ENCODE results near the gene ELF2.
A peak's percentile ranks its signal among the peaks of the same experiment; 100 is the strongest.

ELF2 gene

DNA sequence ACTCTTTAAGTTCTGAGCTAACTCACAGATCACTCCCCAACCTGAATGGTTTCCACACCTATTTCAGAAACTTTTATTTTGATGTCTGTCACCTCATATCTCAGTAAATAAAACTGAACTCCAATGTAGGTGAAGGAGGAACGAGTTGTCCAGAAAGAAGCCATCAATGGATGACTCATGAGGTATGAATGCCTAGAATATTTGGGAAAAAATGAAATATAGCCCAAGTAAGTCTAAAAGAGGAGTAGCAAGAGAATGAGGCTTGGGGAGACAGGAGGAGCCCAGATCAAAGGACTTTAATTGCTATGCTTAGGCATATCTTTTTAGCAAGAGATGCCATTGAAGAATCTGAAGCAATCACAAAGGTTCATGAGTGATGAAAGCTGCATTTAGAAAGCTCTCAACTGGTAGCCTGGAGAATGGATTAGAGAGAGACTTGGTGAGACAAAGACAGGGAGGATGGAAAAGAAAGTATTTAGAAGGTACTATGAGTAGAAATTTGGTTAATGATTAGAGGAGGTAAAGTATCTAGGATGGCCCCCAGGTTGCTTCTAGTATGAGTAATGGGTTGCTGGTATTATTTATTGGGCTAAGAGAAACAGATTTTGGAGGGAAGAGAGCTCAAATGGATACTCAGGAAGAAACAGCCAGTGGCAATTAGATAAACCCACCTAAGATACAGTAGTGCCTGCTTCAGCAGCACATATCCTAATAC is 122.1 kb downstream of the ELF2 start:
- peak; percentile 29 for ATAC-seq
- TF ChIP-seq RARB (CRISPR knock-in tag; IDR thresholded peaks at IDR 0.05) = no peak
- TF ChIP-seq, protein P1, sequence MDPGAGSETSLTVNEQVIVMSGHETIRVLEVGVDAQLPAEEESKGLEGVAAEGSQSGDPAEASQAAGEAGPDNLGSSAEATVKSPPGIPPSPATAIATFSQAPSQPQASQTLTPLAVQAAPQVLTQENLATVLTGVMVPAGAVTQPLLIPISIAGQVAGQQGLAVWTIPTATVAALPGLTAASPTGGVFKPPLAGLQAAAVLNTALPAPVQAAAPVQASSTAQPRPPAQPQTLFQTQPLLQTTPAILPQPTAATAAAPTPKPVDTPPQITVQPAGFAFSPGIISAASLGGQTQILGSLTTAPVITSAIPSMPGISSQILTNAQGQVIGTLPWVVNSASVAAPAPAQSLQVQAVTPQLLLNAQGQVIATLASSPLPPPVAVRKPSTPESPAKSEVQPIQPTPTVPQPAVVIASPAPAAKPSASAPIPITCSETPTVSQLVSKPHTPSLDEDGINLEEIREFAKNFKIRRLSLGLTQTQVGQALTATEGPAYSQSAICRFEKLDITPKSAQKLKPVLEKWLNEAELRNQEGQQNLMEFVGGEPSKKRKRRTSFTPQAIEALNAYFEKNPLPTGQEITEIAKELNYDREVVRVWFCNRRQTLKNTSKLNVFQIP (CRISPR knock-in tag; IDR thresholded peaks at IDR 0.05; ENCODE audit: borderline replicate concordance, low read depth) = no peak
- TF ChIP-seq PPARA (CRISPR knock-in tag; IDR thresholded peaks at IDR 0.05; ENCODE audit: borderline replicate concordance) = no peak
- no peak for TF ChIP-seq ESRRG (CRISPR knock-in tag; IDR thresholded peaks at IDR 0.05)
- no peak for TF ChIP-seq ZNF70 (CRISPR knock-in tag; IDR thresholded peaks at IDR 0.05)
- TF ChIP-seq OSR1 (CRISPR knock-in tag; IDR thresholded peaks at IDR 0.05) = no peak
- TF ChIP-seq, protein P2, sequence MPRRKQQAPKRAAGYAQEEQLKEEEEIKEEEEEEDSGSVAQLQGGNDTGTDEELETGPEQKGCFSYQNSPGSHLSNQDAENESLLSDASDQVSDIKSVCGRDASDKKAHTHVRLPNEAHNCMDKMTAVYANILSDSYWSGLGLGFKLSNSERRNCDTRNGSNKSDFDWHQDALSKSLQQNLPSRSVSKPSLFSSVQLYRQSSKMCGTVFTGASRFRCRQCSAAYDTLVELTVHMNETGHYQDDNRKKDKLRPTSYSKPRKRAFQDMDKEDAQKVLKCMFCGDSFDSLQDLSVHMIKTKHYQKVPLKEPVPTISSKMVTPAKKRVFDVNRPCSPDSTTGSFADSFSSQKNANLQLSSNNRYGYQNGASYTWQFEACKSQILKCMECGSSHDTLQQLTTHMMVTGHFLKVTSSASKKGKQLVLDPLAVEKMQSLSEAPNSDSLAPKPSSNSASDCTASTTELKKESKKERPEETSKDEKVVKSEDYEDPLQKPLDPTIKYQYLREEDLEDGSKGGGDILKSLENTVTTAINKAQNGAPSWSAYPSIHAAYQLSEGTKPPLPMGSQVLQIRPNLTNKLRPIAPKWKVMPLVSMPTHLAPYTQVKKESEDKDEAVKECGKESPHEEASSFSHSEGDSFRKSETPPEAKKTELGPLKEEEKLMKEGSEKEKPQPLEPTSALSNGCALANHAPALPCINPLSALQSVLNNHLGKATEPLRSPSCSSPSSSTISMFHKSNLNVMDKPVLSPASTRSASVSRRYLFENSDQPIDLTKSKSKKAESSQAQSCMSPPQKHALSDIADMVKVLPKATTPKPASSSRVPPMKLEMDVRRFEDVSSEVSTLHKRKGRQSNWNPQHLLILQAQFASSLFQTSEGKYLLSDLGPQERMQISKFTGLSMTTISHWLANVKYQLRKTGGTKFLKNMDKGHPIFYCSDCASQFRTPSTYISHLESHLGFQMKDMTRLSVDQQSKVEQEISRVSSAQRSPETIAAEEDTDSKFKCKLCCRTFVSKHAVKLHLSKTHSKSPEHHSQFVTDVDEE (CRISPR knock-in tag; IDR thresholded peaks at IDR 0.05) = no peak
- no peak for TF ChIP-seq SNAI2 (CRISPR knock-in tag; IDR thresholded peaks at IDR 0.05)
- no peak for TF ChIP-seq ZFP3 (CRISPR knock-in tag; IDR thresholded peaks at IDR 0.05)
- TF ChIP-seq, protein P3, sequence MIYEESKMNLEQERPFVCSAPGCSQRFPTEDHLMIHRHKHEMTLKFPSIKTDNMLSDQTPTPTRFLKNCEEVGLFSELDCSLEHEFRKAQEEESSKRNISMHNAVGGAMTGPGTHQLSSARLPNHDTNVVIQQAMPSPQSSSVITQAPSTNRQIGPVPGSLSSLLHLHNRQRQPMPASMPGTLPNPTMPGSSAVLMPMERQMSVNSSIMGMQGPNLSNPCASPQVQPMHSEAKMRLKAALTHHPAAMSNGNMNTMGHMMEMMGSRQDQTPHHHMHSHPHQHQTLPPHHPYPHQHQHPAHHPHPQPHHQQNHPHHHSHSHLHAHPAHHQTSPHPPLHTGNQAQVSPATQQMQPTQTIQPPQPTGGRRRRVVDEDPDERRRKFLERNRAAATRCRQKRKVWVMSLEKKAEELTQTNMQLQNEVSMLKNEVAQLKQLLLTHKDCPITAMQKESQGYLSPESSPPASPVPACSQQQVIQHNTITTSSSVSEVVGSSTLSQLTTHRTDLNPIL (CRISPR knock-in tag; IDR thresholded peaks at IDR 0.05; ENCODE audit: low read depth) = no peak
- TF ChIP-seq, protein P4, sequence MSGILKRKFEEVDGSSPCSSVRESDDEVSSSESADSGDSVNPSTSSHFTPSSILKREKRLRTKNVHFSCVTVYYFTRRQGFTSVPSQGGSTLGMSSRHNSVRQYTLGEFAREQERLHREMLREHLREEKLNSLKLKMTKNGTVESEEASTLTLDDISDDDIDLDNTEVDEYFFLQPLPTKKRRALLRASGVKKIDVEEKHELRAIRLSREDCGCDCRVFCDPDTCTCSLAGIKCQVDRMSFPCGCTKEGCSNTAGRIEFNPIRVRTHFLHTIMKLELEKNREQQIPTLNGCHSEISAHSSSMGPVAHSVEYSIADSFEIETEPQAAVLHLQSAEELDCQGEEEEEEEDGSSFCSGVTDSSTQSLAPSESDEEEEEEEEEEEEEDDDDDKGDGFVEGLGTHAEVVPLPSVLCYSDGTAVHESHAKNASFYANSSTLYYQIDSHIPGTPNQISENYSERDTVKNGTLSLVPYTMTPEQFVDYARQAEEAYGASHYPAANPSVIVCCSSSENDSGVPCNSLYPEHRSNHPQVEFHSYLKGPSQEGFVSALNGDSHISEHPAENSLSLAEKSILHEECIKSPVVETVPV (CRISPR knock-in tag; IDR thresholded peaks at IDR 0.05) = no peak

DNA sequence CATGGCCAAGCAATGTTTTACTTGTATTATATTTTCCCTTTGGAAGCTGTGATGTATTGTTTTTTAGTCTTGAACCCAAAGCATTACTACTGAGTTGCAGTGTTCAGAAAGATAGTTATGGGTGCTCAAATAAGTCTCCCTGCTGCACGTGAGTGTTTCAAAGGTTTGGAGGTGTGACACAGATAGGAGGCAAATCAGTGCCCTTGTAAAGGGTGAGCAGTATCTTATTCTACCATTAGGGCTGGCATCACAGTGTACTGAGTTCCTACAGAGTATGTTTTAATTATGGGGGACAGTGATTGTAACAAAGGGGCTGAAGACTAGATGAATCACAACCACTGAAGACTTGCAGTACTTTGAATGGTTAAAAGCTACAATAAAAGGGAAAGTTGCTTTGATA is 123.1 kb downstream of the ELF2 start:
- TF ChIP-seq SNAI2 (CRISPR knock-in tag; IDR thresholded peaks at IDR 0.05) (no peak), OSR1 (CRISPR knock-in tag; IDR thresholded peaks at IDR 0.05) (no peak), RARB (CRISPR knock-in tag; IDR thresholded peaks at IDR 0.05) (no peak), PPARA (CRISPR knock-in tag; IDR thresholded peaks at IDR 0.05; ENCODE audit: borderline replicate concordance) (no peak), ZNF8 (CRISPR knock-in tag; IDR thresholded peaks at IDR 0.05) (no peak), CSDC2 (CRISPR knock-in tag; IDR thresholded peaks at IDR 0.05) (no peak), TOX (CRISPR knock-in tag; IDR thresholded peaks at IDR 0.05; ENCODE audit: borderline replicate concordance) (no peak), BACH2 (CRISPR knock-in tag; IDR thresholded peaks at IDR 0.05; ENCODE audit: borderline replicate concordance) (no peak), ZNF565 (CRISPR knock-in tag; conservative IDR thresholded peaks at IDR 0.05; ENCODE audit: low read depth) (no peak), ESRRG (CRISPR knock-in tag; IDR thresholded peaks at IDR 0.05) (no peak), ZNF70 (CRISPR knock-in tag; IDR thresholded peaks at IDR 0.05) (no peak), ZFP30 (CRISPR knock-in tag; IDR thresholded peaks at IDR 0.05) (no peak), ISL1 (CRISPR knock-in tag; IDR thresholded peaks at IDR 0.05) (no peak), ZC3H10 (CRISPR knock-in tag; IDR thresholded peaks at IDR 0.05) (no peak)
- TF ChIP-seq, protein P2 (CRISPR knock-in tag; IDR thresholded peaks at IDR 0.05) = no peak
- TF ChIP-seq, protein P1 (CRISPR knock-in tag; IDR thresholded peaks at IDR 0.05; ENCODE audit: borderline replicate concordance, low read depth) = no peak
- TF ChIP-seq, protein P4 (CRISPR knock-in tag; IDR thresholded peaks at IDR 0.05) = no peak
- TF ChIP-seq, protein P3 (CRISPR knock-in tag; IDR thresholded peaks at IDR 0.05; ENCODE audit: low read depth) = no peak
- ATAC-seq = no peak
